Mucosa of descending colon (tissue), 3 donors: Measurements from ENCODE around the gene MOSPD2. TPM values are rescaled to one million over a fixed set of nuclear protein-coding genes. Genes with fewer than 3 reads are reported as not detected.

Experiments
- ATAC-seq: fragments of 200-7000 bp; cut with Tn5 transposase; one replicate; pipeline ENCODE4 v1.9.1; 2020; ENCODE audit warnings: mild to moderate bottlenecking, moderate library complexity
- DNase-seq, 3 donors: peaks; one replicate each; pipeline ENCODE4 v3.0.0-alpha.2; 2020
- H3K36me3 ChIP-seq: fragments of 200-600 bp; one replicate; pipeline ENCODE4 v1.8.0; 2021; ENCODE audit warnings: low read depth, mild to moderate bottlenecking
- H3K4me1 ChIP-seq: fragments of 200-600 bp; one replicate; pipeline ENCODE4 v1.8.0; 2021; ENCODE audit warnings: low read depth, mild to moderate bottlenecking
- H3K4me3 ChIP-seq: fragments of 200-600 bp; one replicate; pipeline ENCODE4 v1.8.0; 2021; ENCODE audit warnings: mild to moderate bottlenecking
- H3K9me3 ChIP-seq: fragments of 200-600 bp; one replicate; pipeline ENCODE4 v1.8.0; 2021; ENCODE audit warnings: mild to moderate bottlenecking
- CTCF ChIP-seq: fragments of 200-600 bp; IDR thresholded peaks from one replicate; pipeline ENCODE4 v1.8.0; 2022; ENCODE audit warnings: antibody characterized with exemption, mild to moderate bottlenecking
- intact Hi-C, 2 donors: fragments of 100-400 bp; cut with DNase I in 1 of 2; cut with micrococcal nuclease in 1 of 2; formaldehyde crosslinking; loops; one replicate each; pipeline versions ENCODE4 v1.11.0 to v1.11.1; 2022; cut with DNase I, micrococcal nuclease
- total RNA-seq, 3 donors: library from RNA; stranded (reverse); fragmentation: NEBNext Ultra II Directional in 2 of 3; extraction: Animal tissue kit (Norgen Biotek cat#: 25700) in 2 of 3; gene quantifications; one replicate each; pipeline versions ENCODE4 v1.2.1 to v1.2.4, GENCODE V29; 2021 to 2023
- donor health status: DM: no; HTN: no; CAD: no; lungs with moderate emphysema.
- donor health status: DM: no; HTN: no; CAD: no.
- donor health status: DM: no; HTN: yes; CAD: no.

The MOSPD2 gene
- total RNA-seq, 3 donors from 2014 or later: 11.3 to 14.7 (median 14.4) TPM

GRCh38 chrX:14936561-14936960, 63.3 kb downstream of the MOSPD2 start:
- ATAC-seq: no peak

GRCh38 chrX:14939644-14940043, 66.4 kb downstream of the MOSPD2 start:
- intact Hi-C loops: no loop called here
- Histone ChIP-seq H3K4me1 (no peaks in the 10 kb centered on the region), H3K9me3 (no peaks in the 10 kb centered on the region), H3K4me3 (no peak overlapping the region), H3K36me3 (no peaks in the 10 kb centered on the region)
- no peak for TF ChIP-seq CTCF
- DNase-seq (no peak), ATAC-seq (no peak)

More at GRCh38 chrX:14936561-14936960, 63.3 kb downstream of the MOSPD2 start:
- Histone ChIP-seq H3K4me3 (no peak overlapping the region), H3K36me3 (no peaks in the 10 kb centered on the region), H3K9me3 (no peaks in the 10 kb centered on the region), H3K4me1 (no peaks in the 10 kb centered on the region)
- no peak for TF ChIP-seq CTCF
- peak in 1 of 3 donors; percentile 2 for DNase-seq
- intact Hi-C loops: no loop called here

GRCh38 chrX:14941301-14941700, 68.1 kb downstream of the MOSPD2 start:
- intact Hi-C loops: no loop called here
- H3K4me1 ChIP-seq: no peaks in the 10 kb centered on the region
- no peaks in the 10 kb centered on the region for H3K36me3 ChIP-seq
- no peak for ATAC-seq
- no peaks in the 10 kb centered on the region for H3K9me3 ChIP-seq
- DNase-seq: no peak
- no peak overlapping the region for H3K4me3 ChIP-seq
- TF ChIP-seq CTCF: no peak

- ATAC-seq (no peak), DNase-seq (no peak)
- Histone ChIP-seq H3K4me1 (no peaks in the 10 kb centered on the region), H3K36me3 (no peaks in the 10 kb centered on the region), H3K9me3 (no peaks in the 10 kb centered on the region), H3K4me3 (no peak overlapping the region)
- intact Hi-C loops: no loop called here
- TF ChIP-seq CTCF: no peak
These were observed 69.1 kb downstream of the MOSPD2 start for GRCh38 chrX:14942341-14942740.

GRCh38 chrX:14943962-14944361, 70.7 kb downstream of the MOSPD2 start:
- H3K4me1 ChIP-seq: no peaks in the 10 kb centered on the region
- no peak for TF ChIP-seq CTCF
- intact Hi-C loops: no loop called here
- no peaks in the 10 kb centered on the region for H3K9me3 ChIP-seq
- no peak overlapping the region for H3K4me3 ChIP-seq
- ATAC-seq (no peak), DNase-seq (no peak)
- no peaks in the 10 kb centered on the region for H3K36me3 ChIP-seq

GRCh38 chrX:14946606-14947155, 73.5 kb downstream of the MOSPD2 start:
- TF ChIP-seq CTCF: no peak
- intact Hi-C loops: no loop called here
- DNase-seq (no peak), ATAC-seq (no peak)
- no peaks in the 10 kb centered on the region for H3K36me3 ChIP-seq
- H3K4me1 ChIP-seq: no peaks in the 10 kb centered on the region
- H3K9me3 ChIP-seq: no peaks in the 10 kb centered on the region
- H3K4me3 ChIP-seq: no peak overlapping the region
